Nephron (organoid): ENCODE measurements around the gene COL13A1.

Source experiments
- H3K27ac Mint-ChIP-seq, 3 experiments: 2 replicates each; pipeline ENCODE4 v1.8.0; 2020; ENCODE audit warnings: mixed read lengths in 3 of 3, mild to moderate bottlenecking in 2 of 3, moderate library complexity in 1 of 3
- H3K27me3 Mint-ChIP-seq: 2 replicates; pipeline ENCODE4 v1.8.0; 2021; ENCODE audit warnings: low read depth, mild to moderate bottlenecking, moderate library complexity, mixed read lengths
- H3K36me3 Mint-ChIP-seq: 2 replicates; pipeline ENCODE4 v1.8.0; 2020; ENCODE audit warnings: low read depth, mixed read lengths
- H3K4me1 Mint-ChIP-seq: 2 replicates; pipeline ENCODE4 v1.8.0; 2020; ENCODE audit warnings: mixed read lengths
- H3K4me3 Mint-ChIP-seq, 3 experiments: 2 replicates each; pipeline ENCODE4 v1.8.0; 2020; ENCODE audit warnings: mild to moderate bottlenecking in 3 of 3, mixed read lengths in 3 of 3, moderate library complexity in 2 of 3
- H3K9me3 Mint-ChIP-seq: 2 replicates; pipeline ENCODE4 v1.8.0; 2020; ENCODE audit warnings: mixed read lengths
- TF ChIP-seq, protein P1 (sequence below), 3 experiments: fragments of 200-600 bp; sonication (generic); IDR thresholded peaks; one replicate each; pipeline ENCODE4 v1.5.0; 2021; ENCODE audit warnings: antibody characterized with exemption in 3 of 3; ENCODE audit not compliant: unreplicated experiment in 3 of 3

The COL13A1 gene

GRCh38 chr10:69792341-69792740 is 9.4 kb upstream of the COL13A1 start:
- Mint-ChIP-seq H3K36me3 (peaks cover 4% of the 10 kb centered on the region), H3K27ac (peak overlapping the region; percentile 2 to 63 (median 23))
- TF ChIP-seq, protein P1, sequence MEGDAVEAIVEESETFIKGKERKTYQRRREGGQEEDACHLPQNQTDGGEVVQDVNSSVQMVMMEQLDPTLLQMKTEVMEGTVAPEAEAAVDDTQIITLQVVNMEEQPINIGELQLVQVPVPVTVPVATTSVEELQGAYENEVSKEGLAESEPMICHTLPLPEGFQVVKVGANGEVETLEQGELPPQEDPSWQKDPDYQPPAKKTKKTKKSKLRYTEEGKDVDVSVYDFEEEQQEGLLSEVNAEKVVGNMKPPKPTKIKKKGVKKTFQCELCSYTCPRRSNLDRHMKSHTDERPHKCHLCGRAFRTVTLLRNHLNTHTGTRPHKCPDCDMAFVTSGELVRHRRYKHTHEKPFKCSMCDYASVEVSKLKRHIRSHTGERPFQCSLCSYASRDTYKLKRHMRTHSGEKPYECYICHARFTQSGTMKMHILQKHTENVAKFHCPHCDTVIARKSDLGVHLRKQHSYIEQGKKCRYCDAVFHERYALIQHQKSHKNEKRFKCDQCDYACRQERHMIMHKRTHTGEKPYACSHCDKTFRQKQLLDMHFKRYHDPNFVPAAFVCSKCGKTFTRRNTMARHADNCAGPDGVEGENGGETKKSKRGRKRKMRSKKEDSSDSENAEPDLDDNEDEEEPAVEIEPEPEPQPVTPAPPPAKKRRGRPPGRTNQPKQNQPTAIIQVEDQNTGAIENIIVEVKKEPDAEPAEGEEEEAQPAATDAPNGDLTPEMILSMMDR (IDR thresholded peaks at IDR 0.05; ENCODE audit: unreplicated experiment in 3 of 3) = no peak

DNA sequence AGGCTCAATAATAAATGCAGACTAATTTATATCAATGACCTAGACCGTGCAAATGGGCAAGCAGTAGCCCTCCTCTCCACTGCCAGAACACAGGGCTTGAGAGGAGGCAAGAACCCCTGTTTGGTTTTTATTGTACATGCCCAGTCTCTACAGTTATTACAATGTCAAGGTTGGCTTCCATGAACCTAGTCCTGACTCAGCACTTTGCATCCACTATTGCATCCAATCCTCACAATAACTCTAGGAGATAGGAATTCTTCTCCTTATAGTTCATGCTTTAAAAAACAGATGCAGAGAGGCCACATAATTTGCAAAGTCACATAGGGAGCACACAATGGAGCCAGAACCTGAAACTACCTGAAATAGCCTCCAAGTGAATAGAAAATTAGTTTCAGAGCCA is 7.0 kb upstream of the COL13A1 start:
- Mint-ChIP-seq H3K4me1 (peaks cover 14% of the 10 kb centered on the region), H3K4me3 (no peak overlapping the region), H3K27ac (peak overlapping the region in 1 of 3 experiments; percentile 8), H3K9me3 (peaks cover 8% of the 10 kb centered on the region), H3K27me3 (peaks cover 42% of the 10 kb centered on the region), H3K36me3 (peaks cover 4% of the 10 kb centered on the region)
- TF ChIP-seq, protein P1 (IDR thresholded peaks at IDR 0.05; ENCODE audit: unreplicated experiment in 3 of 3) = no peak

More at GRCh38 chr10:69792341-69792740, 9.4 kb upstream of the COL13A1 start:
- Mint-ChIP-seq H3K9me3 (peaks cover 8% of the 10 kb centered on the region), H3K4me3 (no peak overlapping the region), H3K27me3 (peaks cover 32% of the 10 kb centered on the region), H3K4me1 (peaks cover 24% of the 10 kb centered on the region)

GRCh38 chr10:69795242-69795934 is 6.3 kb upstream of the COL13A1 start:
- Mint-ChIP-seq H3K9me3 (peaks cover 8% of the 10 kb centered on the region), H3K27me3 (peaks cover 47% of the 10 kb centered on the region), H3K36me3 (peaks cover 4% of the 10 kb centered on the region), H3K27ac (no peak overlapping the region), H3K4me3 (no peak overlapping the region), H3K4me1 (peaks cover 17% of the 10 kb centered on the region)
- TF ChIP-seq, protein P1 (IDR thresholded peaks at IDR 0.05; ENCODE audit: unreplicated experiment in 3 of 3) = no peak

DNA sequence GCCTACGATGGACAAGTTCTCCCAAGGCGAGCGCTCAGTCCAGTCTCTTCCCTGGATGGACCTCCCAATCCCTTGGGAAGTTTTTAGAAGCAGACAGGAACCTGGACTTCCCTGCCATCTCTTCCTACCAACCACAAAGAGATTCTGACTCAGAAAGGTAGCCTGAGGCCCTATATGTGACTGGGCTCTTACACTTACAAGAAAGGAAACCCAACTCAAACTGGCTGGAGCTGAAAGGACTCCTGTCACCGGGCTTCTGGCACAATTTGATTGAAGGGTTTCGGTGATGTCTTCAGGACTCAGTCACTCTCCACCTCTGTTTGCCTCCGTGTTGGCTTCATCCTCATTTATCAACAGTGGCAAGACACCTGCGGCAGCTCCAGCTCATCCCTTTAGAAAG is 3.7 kb upstream of the COL13A1 start:
- TF ChIP-seq, protein P1 (IDR thresholded peaks at IDR 0.05; ENCODE audit: unreplicated experiment in 3 of 3) = no peak
- Mint-ChIP-seq H3K27ac (no peak overlapping the region), H3K36me3 (no peaks in the 10 kb centered on the region), H3K27me3 (peaks cover 57% of the 10 kb centered on the region), H3K9me3 (peaks cover 8% of the 10 kb centered on the region), H3K4me3 (no peak overlapping the region), H3K4me1 (peaks cover 21% of the 10 kb centered on the region)

- Mint-ChIP-seq H3K27ac (peak overlapping the region in 2 of 3 experiments; percentile 27 to 44), H3K4me1 (peaks cover 33% of the 10 kb centered on the region), H3K9me3 (peaks cover 6% of the 10 kb centered on the region), H3K36me3 (no peaks in the 10 kb centered on the region), H3K4me3 (peak overlapping the region; percentile 77 to 93 (median 84)), H3K27me3 (peaks cover 63% of the 10 kb centered on the region)
- TF ChIP-seq, protein P1 (IDR thresholded peaks at IDR 0.05; ENCODE audit: unreplicated experiment in 3 of 3) = peak; percentile 65 to 76 (median 69)
Observed at GRCh38 chr10:69800109-69800508, 1.6 kb upstream of the COL13A1 start.

DNA sequence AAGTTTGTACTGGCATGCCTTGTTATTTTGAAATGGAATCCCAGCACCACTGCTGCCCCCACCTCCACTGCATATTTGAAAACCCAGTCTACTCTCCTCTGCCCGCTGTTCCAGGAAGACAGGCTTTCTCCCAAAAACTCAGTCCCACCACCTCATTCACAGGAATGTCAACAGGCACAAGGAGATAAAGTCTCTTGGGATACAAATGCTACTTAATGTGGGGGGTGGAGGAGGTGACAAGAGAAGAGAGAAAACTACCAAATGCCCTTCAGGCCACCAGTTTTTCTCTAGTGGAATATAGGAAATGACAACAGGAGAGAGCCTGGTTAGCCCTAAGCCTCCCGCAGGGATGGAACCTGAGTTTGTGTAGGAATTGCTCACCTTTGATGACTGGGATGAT is 1.0 kb upstream of the COL13A1 start:
- H3K36me3 Mint-ChIP-seq = no peaks in the 10 kb centered on the region
- H3K27ac Mint-ChIP-seq = peak overlapping the region in 2 of 3 experiments; percentile 27 to 44
- TF ChIP-seq, protein P1 (IDR thresholded peaks at IDR 0.05; ENCODE audit: unreplicated experiment in 3 of 3) = no peak
- H3K9me3 Mint-ChIP-seq = peaks cover 6% of the 10 kb centered on the region
- H3K4me3 Mint-ChIP-seq = peak overlapping the region; percentile 77 to 93 (median 84)
- peaks cover 38% of the 10 kb centered on the region for H3K4me1 Mint-ChIP-seq
- peaks cover 63% of the 10 kb centered on the region for H3K27me3 Mint-ChIP-seq
